WTC11 (cell line): ENCODE measurements around the gene TTC36. TPM values are rescaled to one million over a fixed set of nuclear protein-coding genes. Genes with fewer than 3 reads are reported as not detected.

Experiments
- ATAC-seq: fragments of 200-7000 bp; cut with Tn5 transposase; 2 replicates; pipeline ENCODE4 v1.10.0; 2021; ENCODE audit warnings: mild to moderate bottlenecking, moderate library complexity
- CTCF ChIA-PET: fragments of 300-600 bp; sonication (Branson Sonifier 250); formaldehyde crosslinking; loops from one replicate; lab custom pipeline; 2021; ENCODE audit warnings: antibody characterized with exemption; lab: Charles Lee
- POLR2A ChIA-PET: fragments of 350-600 bp; sonication (Branson Sonifier 250); formaldehyde crosslinking; loops from one replicate; lab custom pipeline; 2021; ENCODE audit warnings: antibody characterized with exemption; lab: Charles Lee
- DNase-seq: peaks from one replicate; pipeline ENCODE4 v3.0.0; 2021; ENCODE audit warnings: low spot score
- H3K27ac Mint-ChIP-seq: 2 replicates; pipeline ENCODE4 v1.8.0; 2021; ENCODE audit warnings: mixed read lengths
- H3K27me3 Mint-ChIP-seq: 2 replicates; pipeline ENCODE4 v1.8.0; 2021; ENCODE audit warnings: low read depth, mild to moderate bottlenecking, moderate library complexity, mixed read lengths
- H3K36me3 Mint-ChIP-seq: 2 replicates; pipeline ENCODE4 v1.8.0; 2021; ENCODE audit warnings: mixed read lengths
- H3K4me1 Mint-ChIP-seq: 2 replicates; pipeline ENCODE4 v1.8.0; 2022; ENCODE audit warnings: mixed read lengths
- H3K4me3 Mint-ChIP-seq: 2 replicates; pipeline ENCODE4 v1.8.0; 2021; ENCODE audit warnings: mild to moderate bottlenecking, moderate library complexity, mixed read lengths
- H3K9me3 Mint-ChIP-seq: 2 replicates; pipeline ENCODE4 v1.8.0; 2021; ENCODE audit warnings: mixed read lengths
- ATF2 ChIP-seq: sonication (generic); formaldehyde crosslinking; IDR thresholded peaks from 2 replicates; pipeline ENCODE4 v1.8.1; 2022; ENCODE audit warnings: low read depth, missing genetic modification reagents, borderline replicate concordance
- CBFB ChIP-seq: sonication (generic); formaldehyde crosslinking; IDR thresholded peaks from 2 replicates; pipeline ENCODE4 v1.8.1; 2022; ENCODE audit warnings: mild to moderate bottlenecking, low read depth, missing genetic modification reagents
- FOXK1 ChIP-seq: sonication (generic); formaldehyde crosslinking; IDR thresholded peaks from 2 replicates; pipeline ENCODE4 v1.8.0; 2022; ENCODE audit warnings: mild to moderate bottlenecking, moderate library complexity, missing genetic modification reagents
- IRF2 ChIP-seq: sonication (generic); formaldehyde crosslinking; IDR thresholded peaks from 2 replicates; pipeline ENCODE4 v1.8.0; 2022; ENCODE audit warnings: low read depth, missing genetic modification reagents, borderline replicate concordance
- PRRX2 ChIP-seq: fragments of 250-450 bp; sonication (Bioruptor Pico); IDR thresholded peaks from 2 replicates; pipeline ENCODE4 v1.8.0; 2021; ENCODE audit warnings: mild to moderate bottlenecking
- RELA ChIP-seq: sonication (generic); formaldehyde crosslinking; IDR thresholded peaks from 2 replicates; pipeline ENCODE4 v1.8.1; 2022; ENCODE audit warnings: missing genetic modification reagents, mild to moderate bottlenecking, borderline replicate concordance
- ZBTB21 ChIP-seq: sonication (generic); formaldehyde crosslinking; IDR thresholded peaks from 2 replicates; pipeline ENCODE4 v1.8.1; 2023; ENCODE audit warnings: mild to moderate bottlenecking, missing genetic modification reagents, borderline replicate concordance
- total RNA-seq: library from RNA; stranded (reverse); gene quantifications from 3 replicates; pipeline ENCODE4 v1.2.3, GENCODE V29; 2021
- TF ChIP-seq, protein P1 (sequence below): sonication (generic); formaldehyde crosslinking; IDR thresholded peaks from 2 replicates; pipeline ENCODE4 v1.8.1; 2023; ENCODE audit warnings: mild to moderate bottlenecking, moderate library complexity, missing genetic modification reagents
- TF ChIP-seq, protein P2 (sequence below): sonication (generic); formaldehyde crosslinking; IDR thresholded peaks from 2 replicates; pipeline ENCODE4 v1.8.0; 2023; ENCODE audit warnings: missing genetic modification reagents, mild to moderate bottlenecking, borderline replicate concordance
- TF ChIP-seq, protein P3 (sequence below): fragments of 200-600 bp; IDR thresholded peaks from 2 replicates; pipeline ENCODE4 v1.8.0; 2022; ENCODE audit warnings: antibody characterized with exemption
- TF ChIP-seq, protein P4 (sequence below): fragments of 250-450 bp; sonication (Bioruptor Pico); IDR thresholded peaks from 2 replicates; pipeline ENCODE4 v1.9.0; 2021; ENCODE audit warnings: mild to moderate bottlenecking

Gene TTC36
- total RNA-seq, 1 experiment from 2014 or later, result 0.70 TPM

- TF ChIP-seq CBFB (CRISPR knock-in tag) (no peak), ATF2 (CRISPR knock-in tag) (no peak), ZBTB21 (CRISPR knock-in tag) (no peak), IRF2 (no peak), PRRX2 (CRISPR knock-in tag) (no peak)
- TF ChIP-seq, protein P1, sequence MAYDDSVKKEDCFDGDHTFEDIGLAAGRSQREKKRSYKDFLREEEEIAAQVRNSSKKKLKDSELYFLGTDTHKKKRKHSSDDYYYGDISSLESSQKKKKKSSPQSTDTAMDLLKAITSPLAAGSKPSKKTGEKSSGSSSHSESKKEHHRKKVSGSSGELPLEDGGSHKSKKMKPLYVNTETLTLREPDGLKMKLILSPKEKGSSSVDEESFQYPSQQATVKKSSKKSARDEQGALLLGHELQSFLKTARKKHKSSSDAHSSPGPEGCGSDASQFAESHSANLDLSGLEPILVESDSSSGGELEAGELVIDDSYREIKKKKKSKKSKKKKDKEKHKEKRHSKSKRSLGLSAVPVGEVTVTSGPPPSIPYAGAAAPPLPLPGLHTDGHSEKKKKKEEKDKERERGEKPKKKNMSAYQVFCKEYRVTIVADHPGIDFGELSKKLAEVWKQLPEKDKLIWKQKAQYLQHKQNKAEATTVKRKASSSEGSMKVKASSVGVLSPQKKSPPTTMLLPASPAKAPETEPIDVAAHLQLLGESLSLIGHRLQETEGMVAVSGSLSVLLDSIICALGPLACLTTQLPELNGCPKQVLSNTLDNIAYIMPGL (CRISPR knock-in tag), result no peak
- TF ChIP-seq, protein P2, sequence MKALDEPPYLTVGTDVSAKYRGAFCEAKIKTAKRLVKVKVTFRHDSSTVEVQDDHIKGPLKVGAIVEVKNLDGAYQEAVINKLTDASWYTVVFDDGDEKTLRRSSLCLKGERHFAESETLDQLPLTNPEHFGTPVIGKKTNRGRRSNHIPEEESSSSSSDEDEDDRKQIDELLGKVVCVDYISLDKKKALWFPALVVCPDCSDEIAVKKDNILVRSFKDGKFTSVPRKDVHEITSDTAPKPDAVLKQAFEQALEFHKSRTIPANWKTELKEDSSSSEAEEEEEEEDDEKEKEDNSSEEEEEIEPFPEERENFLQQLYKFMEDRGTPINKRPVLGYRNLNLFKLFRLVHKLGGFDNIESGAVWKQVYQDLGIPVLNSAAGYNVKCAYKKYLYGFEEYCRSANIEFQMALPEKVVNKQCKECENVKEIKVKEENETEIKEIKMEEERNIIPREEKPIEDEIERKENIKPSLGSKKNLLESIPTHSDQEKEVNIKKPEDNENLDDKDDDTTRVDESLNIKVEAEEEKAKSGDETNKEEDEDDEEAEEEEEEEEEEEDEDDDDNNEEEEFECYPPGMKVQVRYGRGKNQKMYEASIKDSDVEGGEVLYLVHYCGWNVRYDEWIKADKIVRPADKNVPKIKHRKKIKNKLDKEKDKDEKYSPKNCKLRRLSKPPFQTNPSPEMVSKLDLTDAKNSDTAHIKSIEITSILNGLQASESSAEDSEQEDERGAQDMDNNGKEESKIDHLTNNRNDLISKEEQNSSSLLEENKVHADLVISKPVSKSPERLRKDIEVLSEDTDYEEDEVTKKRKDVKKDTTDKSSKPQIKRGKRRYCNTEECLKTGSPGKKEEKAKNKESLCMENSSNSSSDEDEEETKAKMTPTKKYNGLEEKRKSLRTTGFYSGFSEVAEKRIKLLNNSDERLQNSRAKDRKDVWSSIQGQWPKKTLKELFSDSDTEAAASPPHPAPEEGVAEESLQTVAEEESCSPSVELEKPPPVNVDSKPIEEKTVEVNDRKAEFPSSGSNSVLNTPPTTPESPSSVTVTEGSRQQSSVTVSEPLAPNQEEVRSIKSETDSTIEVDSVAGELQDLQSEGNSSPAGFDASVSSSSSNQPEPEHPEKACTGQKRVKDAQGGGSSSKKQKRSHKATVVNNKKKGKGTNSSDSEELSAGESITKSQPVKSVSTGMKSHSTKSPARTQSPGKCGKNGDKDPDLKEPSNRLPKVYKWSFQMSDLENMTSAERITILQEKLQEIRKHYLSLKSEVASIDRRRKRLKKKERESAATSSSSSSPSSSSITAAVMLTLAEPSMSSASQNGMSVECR (CRISPR knock-in tag), result no peak
- TF ChIP-seq, protein P3, sequence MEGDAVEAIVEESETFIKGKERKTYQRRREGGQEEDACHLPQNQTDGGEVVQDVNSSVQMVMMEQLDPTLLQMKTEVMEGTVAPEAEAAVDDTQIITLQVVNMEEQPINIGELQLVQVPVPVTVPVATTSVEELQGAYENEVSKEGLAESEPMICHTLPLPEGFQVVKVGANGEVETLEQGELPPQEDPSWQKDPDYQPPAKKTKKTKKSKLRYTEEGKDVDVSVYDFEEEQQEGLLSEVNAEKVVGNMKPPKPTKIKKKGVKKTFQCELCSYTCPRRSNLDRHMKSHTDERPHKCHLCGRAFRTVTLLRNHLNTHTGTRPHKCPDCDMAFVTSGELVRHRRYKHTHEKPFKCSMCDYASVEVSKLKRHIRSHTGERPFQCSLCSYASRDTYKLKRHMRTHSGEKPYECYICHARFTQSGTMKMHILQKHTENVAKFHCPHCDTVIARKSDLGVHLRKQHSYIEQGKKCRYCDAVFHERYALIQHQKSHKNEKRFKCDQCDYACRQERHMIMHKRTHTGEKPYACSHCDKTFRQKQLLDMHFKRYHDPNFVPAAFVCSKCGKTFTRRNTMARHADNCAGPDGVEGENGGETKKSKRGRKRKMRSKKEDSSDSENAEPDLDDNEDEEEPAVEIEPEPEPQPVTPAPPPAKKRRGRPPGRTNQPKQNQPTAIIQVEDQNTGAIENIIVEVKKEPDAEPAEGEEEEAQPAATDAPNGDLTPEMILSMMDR, result no peak
- TF ChIP-seq, protein P4, sequence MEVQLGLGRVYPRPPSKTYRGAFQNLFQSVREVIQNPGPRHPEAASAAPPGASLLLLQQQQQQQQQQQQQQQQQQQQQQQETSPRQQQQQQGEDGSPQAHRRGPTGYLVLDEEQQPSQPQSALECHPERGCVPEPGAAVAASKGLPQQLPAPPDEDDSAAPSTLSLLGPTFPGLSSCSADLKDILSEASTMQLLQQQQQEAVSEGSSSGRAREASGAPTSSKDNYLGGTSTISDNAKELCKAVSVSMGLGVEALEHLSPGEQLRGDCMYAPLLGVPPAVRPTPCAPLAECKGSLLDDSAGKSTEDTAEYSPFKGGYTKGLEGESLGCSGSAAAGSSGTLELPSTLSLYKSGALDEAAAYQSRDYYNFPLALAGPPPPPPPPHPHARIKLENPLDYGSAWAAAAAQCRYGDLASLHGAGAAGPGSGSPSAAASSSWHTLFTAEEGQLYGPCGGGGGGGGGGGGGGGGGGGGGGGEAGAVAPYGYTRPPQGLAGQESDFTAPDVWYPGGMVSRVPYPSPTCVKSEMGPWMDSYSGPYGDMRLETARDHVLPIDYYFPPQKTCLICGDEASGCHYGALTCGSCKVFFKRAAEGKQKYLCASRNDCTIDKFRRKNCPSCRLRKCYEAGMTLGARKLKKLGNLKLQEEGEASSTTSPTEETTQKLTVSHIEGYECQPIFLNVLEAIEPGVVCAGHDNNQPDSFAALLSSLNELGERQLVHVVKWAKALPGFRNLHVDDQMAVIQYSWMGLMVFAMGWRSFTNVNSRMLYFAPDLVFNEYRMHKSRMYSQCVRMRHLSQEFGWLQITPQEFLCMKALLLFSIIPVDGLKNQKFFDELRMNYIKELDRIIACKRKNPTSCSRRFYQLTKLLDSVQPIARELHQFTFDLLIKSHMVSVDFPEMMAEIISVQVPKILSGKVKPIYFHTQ (CRISPR knock-in tag), result no peak
These were observed 9.5 kb downstream of the TTC36 start (continued) for GRCh38 chr11:118536726-118537125.

DNA sequence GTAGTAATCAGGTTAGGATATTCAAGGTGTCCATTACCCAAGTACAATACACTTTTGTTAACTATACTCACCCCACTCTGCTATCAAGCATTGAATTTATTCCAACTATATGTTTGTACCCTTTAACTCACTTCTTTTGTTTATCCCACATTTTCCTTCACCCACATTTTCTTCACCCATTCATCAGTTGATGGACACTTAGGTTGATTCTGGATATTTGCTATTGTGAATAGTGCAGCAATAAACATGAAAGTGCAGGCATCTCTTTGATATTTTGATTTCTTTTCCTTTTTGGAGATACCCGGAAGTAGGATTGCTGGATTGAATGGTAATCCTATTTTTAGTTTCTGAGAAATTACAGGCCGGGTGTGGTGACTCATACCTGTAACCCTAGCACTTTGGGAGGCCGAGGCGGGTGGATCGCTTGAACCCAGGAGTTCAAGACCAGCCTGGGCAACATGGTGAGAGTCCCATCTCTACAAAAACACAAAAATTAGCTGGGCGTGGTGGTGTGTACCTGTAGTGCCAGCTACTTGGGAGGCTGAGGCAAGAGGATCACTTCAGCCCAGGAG is 10.2 kb downstream of the TTC36 start:
- no peak for ATAC-seq
- H3K27ac Mint-ChIP-seq, result no peak overlapping the region
- DNase-seq, result no peak
- no peak for TF ChIP-seq RELA (CRISPR knock-in tag)
- no peak for TF ChIP-seq FOXK1
- TF ChIP-seq, all 79 proteins: peak for 0
- Mint-ChIP-seq H3K36me3 (peaks cover 8% of the 10 kb centered on the region), H3K4me3 (no peak overlapping the region), H3K4me1 (no peaks in the 10 kb centered on the region), H3K9me3 (0 out of 2 replicates have a peak, but pooled peaks cover 6% of the 10 kb centered on the region), H3K27me3 (no peaks in the 10 kb centered on the region)
- CTCF ChIA-PET, result no interaction called here
- POLR2A ChIA-PET, result no interaction called here
